ENCODE results near the gene WDR38. TPM values are rescaled to one million over a fixed set of nuclear protein-coding genes. Genes with fewer than 3 reads are reported as not detected.

WDR38 gene
- total RNA-seq, 1 donor = not detected

DNA sequence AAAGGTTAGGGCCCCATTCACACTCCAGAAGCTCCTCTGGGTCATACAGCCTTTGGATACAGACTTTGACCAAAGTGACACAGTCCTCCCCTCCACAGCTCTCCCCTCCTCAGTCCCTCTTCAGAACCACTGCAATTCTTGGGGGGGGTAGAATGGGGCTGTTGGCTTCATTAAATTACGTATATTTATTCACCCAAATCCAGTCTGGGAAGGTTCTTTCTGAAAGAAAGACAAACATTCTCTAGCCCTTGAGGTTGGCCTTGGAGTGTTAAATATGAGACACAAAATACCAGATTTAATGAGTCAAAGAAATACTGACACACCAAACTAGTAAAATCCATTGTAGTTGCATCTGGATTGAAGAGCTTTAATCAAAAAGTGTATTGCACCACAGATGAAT lies 24.8 kb downstream of the WDR38 start:
- H3K4me3 ChIP-seq (ENCODE audit: insufficient read depth, low read length) = no peak overlapping the region
- H2AFZ ChIP-seq (ENCODE audit: low read length) = no peak overlapping the region
- TF ChIP-seq, protein P1, sequence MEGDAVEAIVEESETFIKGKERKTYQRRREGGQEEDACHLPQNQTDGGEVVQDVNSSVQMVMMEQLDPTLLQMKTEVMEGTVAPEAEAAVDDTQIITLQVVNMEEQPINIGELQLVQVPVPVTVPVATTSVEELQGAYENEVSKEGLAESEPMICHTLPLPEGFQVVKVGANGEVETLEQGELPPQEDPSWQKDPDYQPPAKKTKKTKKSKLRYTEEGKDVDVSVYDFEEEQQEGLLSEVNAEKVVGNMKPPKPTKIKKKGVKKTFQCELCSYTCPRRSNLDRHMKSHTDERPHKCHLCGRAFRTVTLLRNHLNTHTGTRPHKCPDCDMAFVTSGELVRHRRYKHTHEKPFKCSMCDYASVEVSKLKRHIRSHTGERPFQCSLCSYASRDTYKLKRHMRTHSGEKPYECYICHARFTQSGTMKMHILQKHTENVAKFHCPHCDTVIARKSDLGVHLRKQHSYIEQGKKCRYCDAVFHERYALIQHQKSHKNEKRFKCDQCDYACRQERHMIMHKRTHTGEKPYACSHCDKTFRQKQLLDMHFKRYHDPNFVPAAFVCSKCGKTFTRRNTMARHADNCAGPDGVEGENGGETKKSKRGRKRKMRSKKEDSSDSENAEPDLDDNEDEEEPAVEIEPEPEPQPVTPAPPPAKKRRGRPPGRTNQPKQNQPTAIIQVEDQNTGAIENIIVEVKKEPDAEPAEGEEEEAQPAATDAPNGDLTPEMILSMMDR (IDR thresholded peaks at IDR 0.05; ENCODE audit: extremely low read depth, low read depth, low read length) = no peak
- H3K9me3 ChIP-seq (ENCODE audit: low read depth, low read length) = no peaks in the 10 kb centered on the region
- H3K27me3 ChIP-seq (ENCODE audit: insufficient read depth, low read length) = no peaks in the 10 kb centered on the region
- peak; percentile 82 for DNase-seq (ENCODE audit: insufficient read length, low spot score, missing footprints)
- peaks cover 51% of the 10 kb centered on the region for H4K20me1 ChIP-seq (ENCODE audit: insufficient read depth, low read length)
- H3K4me2 ChIP-seq (ENCODE audit: insufficient read depth, low read length) = no peak overlapping the region
- H3K79me2 ChIP-seq (ENCODE audit: insufficient read depth, low read length) = peaks cover 39% of the 10 kb centered on the region
- H3K4me1 ChIP-seq (ENCODE audit: insufficient read depth, low read length) = peaks cover 3% of the 10 kb centered on the region
- H3K27ac ChIP-seq (ENCODE audit: low read depth, low read length) = peak overlapping the region; percentile 37
- H3K36me3 ChIP-seq (ENCODE audit: insufficient read depth, low read length) = peaks cover 80% of the 10 kb centered on the region

DNA sequence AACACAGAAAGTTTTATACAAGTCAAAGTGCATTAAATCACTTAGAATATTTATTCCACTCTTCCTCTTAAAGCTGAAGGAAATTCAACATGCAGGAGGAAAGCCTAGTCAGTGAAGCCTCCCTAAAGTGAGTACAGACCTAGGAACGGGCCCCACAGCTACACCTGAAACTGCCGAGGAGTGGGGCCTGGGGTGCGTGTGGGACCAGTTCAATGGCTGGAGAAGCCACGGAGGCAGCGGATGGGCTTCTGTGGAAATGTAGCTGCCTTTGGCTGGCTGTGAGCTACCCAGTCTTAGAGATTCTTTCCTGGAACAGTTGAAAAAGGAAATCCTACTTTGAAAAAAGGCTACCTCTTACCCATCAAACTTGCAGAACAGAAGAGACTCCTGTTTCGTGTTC lies 25.3 kb downstream of the WDR38 start:
- peaks cover 46% of the 10 kb centered on the region for H4K20me1 ChIP-seq (ENCODE audit: insufficient read depth, low read length)
- H3K4me3 ChIP-seq (ENCODE audit: insufficient read depth, low read length) = no peak overlapping the region
- H2AFZ ChIP-seq (ENCODE audit: low read length) = no peak overlapping the region
- H3K36me3 ChIP-seq (ENCODE audit: insufficient read depth, low read length) = peaks cover 75% of the 10 kb centered on the region
- H3K9me3 ChIP-seq (ENCODE audit: low read depth, low read length) = no peaks in the 10 kb centered on the region
- no peak overlapping the region for H3K4me2 ChIP-seq (ENCODE audit: insufficient read depth, low read length)
- DNase-seq (ENCODE audit: insufficient read length, low spot score, missing footprints) = peak; percentile 35
- H3K27me3 ChIP-seq (ENCODE audit: insufficient read depth, low read length) = no peaks in the 10 kb centered on the region
- H3K79me2 ChIP-seq (ENCODE audit: insufficient read depth, low read length) = peaks cover 34% of the 10 kb centered on the region
- no peak overlapping the region for H3K27ac ChIP-seq (ENCODE audit: low read depth, low read length)
- H3K4me1 ChIP-seq (ENCODE audit: insufficient read depth, low read length) = peaks cover 3% of the 10 kb centered on the region
- TF ChIP-seq, protein P1 (IDR thresholded peaks at IDR 0.05; ENCODE audit: extremely low read depth, low read depth, low read length) = no peak

DNA sequence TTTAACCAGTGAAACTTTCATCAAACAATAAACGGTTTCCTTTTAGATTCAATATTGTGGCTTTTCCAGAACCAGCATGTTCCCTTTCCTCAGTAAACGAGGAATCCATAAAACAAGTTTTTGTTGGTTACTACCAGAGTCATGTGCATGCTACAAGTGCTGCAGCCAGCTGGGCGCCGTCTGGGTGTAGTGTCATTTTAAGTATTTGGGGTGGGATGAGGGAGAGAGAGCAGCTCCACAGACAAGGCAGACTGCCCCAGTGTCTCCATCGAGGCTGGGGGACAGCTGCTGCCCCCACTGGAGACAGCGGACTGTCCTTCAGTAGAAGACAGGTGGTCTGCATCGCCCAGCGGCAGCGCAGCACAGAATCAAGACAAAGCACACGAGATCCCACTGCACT lies 26.0 kb downstream of the WDR38 start:
- TF ChIP-seq, protein P1 (IDR thresholded peaks at IDR 0.05; ENCODE audit: extremely low read depth, low read depth, low read length) = no peak
- H3K36me3 ChIP-seq (ENCODE audit: insufficient read depth, low read length) = peaks cover 68% of the 10 kb centered on the region
- no peak overlapping the region for H3K4me2 ChIP-seq (ENCODE audit: insufficient read depth, low read length)
- no peak overlapping the region for H3K27ac ChIP-seq (ENCODE audit: low read depth, low read length)
- no peak overlapping the region for H3K4me3 ChIP-seq (ENCODE audit: insufficient read depth, low read length)
- peaks cover 4% of the 10 kb centered on the region for H3K4me1 ChIP-seq (ENCODE audit: insufficient read depth, low read length)
- no peaks in the 10 kb centered on the region for H3K9me3 ChIP-seq (ENCODE audit: low read depth, low read length)
- H2AFZ ChIP-seq (ENCODE audit: low read length) = no peak overlapping the region
- no peaks in the 10 kb centered on the region for H3K27me3 ChIP-seq (ENCODE audit: insufficient read depth, low read length)
- peaks cover 40% of the 10 kb centered on the region for H4K20me1 ChIP-seq (ENCODE audit: insufficient read depth, low read length)
- no peak for DNase-seq (ENCODE audit: insufficient read length, low spot score, missing footprints)
- peaks cover 27% of the 10 kb centered on the region for H3K79me2 ChIP-seq (ENCODE audit: insufficient read depth, low read length)

DNA sequence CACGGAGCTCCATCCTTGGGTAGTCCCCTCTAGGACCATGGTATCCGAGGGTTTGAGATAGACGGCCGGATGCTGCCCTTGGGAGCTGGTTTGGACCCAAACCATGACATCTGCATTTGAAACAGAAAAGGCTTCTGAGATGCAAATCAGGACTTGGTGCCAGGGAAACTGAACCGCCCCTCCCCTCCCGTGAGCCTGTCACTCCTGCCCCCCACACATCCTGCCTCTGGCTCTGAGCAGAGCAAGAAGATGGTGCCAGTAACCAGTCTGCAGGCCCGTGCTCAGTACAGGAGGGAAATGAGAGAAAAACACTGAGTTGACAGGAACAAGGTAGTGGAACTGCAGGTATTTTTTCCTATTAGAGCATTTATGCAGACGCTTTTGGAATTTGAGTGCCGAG lies 27.2 kb downstream of the WDR38 start:
- peak; percentile 18 for DNase-seq (ENCODE audit: insufficient read length, low spot score, missing footprints)
- peaks cover 60% of the 10 kb centered on the region for H3K36me3 ChIP-seq (ENCODE audit: insufficient read depth, low read length)
- no peaks in the 10 kb centered on the region for H3K27me3 ChIP-seq (ENCODE audit: insufficient read depth, low read length)
- no peak overlapping the region for H3K4me2 ChIP-seq (ENCODE audit: insufficient read depth, low read length)
- H3K4me1 ChIP-seq (ENCODE audit: insufficient read depth, low read length) = peaks cover 9% of the 10 kb centered on the region
- H4K20me1 ChIP-seq (ENCODE audit: insufficient read depth, low read length) = peaks cover 33% of the 10 kb centered on the region
- peaks cover 14% of the 10 kb centered on the region for H3K79me2 ChIP-seq (ENCODE audit: insufficient read depth, low read length)
- H2AFZ ChIP-seq (ENCODE audit: low read length) = no peak overlapping the region
- no peaks in the 10 kb centered on the region for H3K9me3 ChIP-seq (ENCODE audit: low read depth, low read length)
- no peak overlapping the region for H3K27ac ChIP-seq (ENCODE audit: low read depth, low read length)
- TF ChIP-seq, protein P1 (IDR thresholded peaks at IDR 0.05; ENCODE audit: extremely low read depth, low read depth, low read length) = no peak
- H3K4me3 ChIP-seq (ENCODE audit: insufficient read depth, low read length) = no peak overlapping the region
